Measurements from ENCODE around the gene PLOD3. TPM values are rescaled to one million over a fixed set of nuclear protein-coding genes. Genes with fewer than 3 reads are reported as not detected.

Gene PLOD3
- polyA plus RNA-seq, 3 donors: 43.6 to 54.4 (median 53.0) TPM

GRCh38 chr7:101159696-101160674 is 57.4 kb downstream of the PLOD3 start:
- DNase-seq (ENCODE audit: extremely low read depth in 1 of 11, low read depth in 9 of 11, low spot score in 4 of 11): no peak

GRCh38 chr7:101156866-101157589 is 60.4 kb downstream of the PLOD3 start:
- no peak for DNase-seq (ENCODE audit: extremely low read depth in 1 of 11, low read depth in 9 of 11, low spot score in 4 of 11)

GRCh38 chr7:101156277-101156676 is 61.1 kb downstream of the PLOD3 start:
- no peak for DNase-seq (ENCODE audit: extremely low read depth in 1 of 11, low read depth in 9 of 11, low spot score in 4 of 11)

Other genes starting within 250 kb of the PLOD3 start
- gene MUC12, start 248.0 kb downstream of the PLOD3 start, polyA plus RNA-seq (ENCODE audit: insufficient read length in 3 of 3): under 1 TPM; 0.02 to 0.36 (median 0.22) TPM
- gene MUC17, start 197.5 kb downstream of the PLOD3 start, polyA plus RNA-seq (ENCODE audit: insufficient read length in 3 of 3): under 1 TPM in 1 of 3 donors, not detected in 2; 0.39 TPM
- 10 to 100 TPM; 16.9 to 22.3 (median 17.0) TPM for gene TRIM56, start 132.1 kb downstream of the PLOD3 start, polyA plus RNA-seq (ENCODE audit: insufficient read length in 3 of 3)
- gene SERPINE1, start 90.5 kb downstream of the PLOD3 start, polyA plus RNA-seq (ENCODE audit: insufficient read length in 3 of 3): 1 to 10 TPM in 2 of 3 donors, under 1 TPM in 1; 0.89 to 1.5 (median 1.1) TPM
- gene AP1S1, start 63.1 kb downstream of the PLOD3 start, polyA plus RNA-seq (ENCODE audit: insufficient read length in 3 of 3): 10 to 100 TPM; 63.4 to 77.4 (median 73.4) TPM
- gene VGF, start 52.0 kb downstream of the PLOD3 start, polyA plus RNA-seq (ENCODE audit: insufficient read length in 3 of 3): under 1 TPM; 0.08 to 0.61 (median 0.17) TPM
- gene NAT16, start 37.3 kb downstream of the PLOD3 start, polyA plus RNA-seq (ENCODE audit: insufficient read length in 3 of 3): under 1 TPM in 2 of 3 donors, not detected in 1; 0.06 to 0.08 TPM
- 1 to 10 TPM in 1 of 3 donors, under 1 TPM in 2; 0.53 to 1.5 (median 0.99) TPM for gene MOGAT3, start 16.5 kb downstream of the PLOD3 start, polyA plus RNA-seq (ENCODE audit: insufficient read length in 3 of 3)
- gene ZNHIT1, start 584 bp upstream of the PLOD3 start, polyA plus RNA-seq (ENCODE audit: insufficient read length in 3 of 3): 10 to 100 TPM; 50.2 to 76.5 (median 68.2) TPM
- gene CLDN15, start 20.2 kb upstream of the PLOD3 start, polyA plus RNA-seq (ENCODE audit: insufficient read length in 3 of 3): 10 to 100 TPM in 2 of 3 donors, 1 to 10 TPM in 1; 8.2 to 19.5 (median 12.1) TPM
- 100 to 1,000 TPM; 131 to 168 (median 139) TPM for gene FIS1, start 27.5 kb upstream of the PLOD3 start, polyA plus RNA-seq (ENCODE audit: insufficient read length in 3 of 3)
- 10 to 100 TPM; 71.4 to 78.3 (median 73.1) TPM for gene IFT22, start 104.2 kb upstream of the PLOD3 start, polyA plus RNA-seq (ENCODE audit: insufficient read length in 3 of 3)
- 10 to 100 TPM; 22.3 to 34.7 (median 28.3) TPM for gene COL26A1, start 145.3 kb upstream of the PLOD3 start, polyA plus RNA-seq (ENCODE audit: insufficient read length in 3 of 3)

Measured in renal cortex interstitium (tissue), 11 donors.